ENCODE results near the gene CERS5.

The CERS5 gene

GRCh38 chr12:50090391-50090790 lies 76.8 kb downstream of the CERS5 start:
- TF ChIP-seq CTCF (IDR thresholded peaks at IDR 0.05): no peak
- H3K36me3 ChIP-seq: peaks cover 79% of the 10 kb centered on the region
- no peaks in the 10 kb centered on the region for H3K9me3 ChIP-seq
- no peaks in the 10 kb centered on the region for H3K27me3 ChIP-seq
- H3K27ac ChIP-seq: no peak overlapping the region
- H3K4me3 ChIP-seq (ENCODE audit: low read depth in 1 of 2, low read length in 1 of 2): no peak overlapping the region
- peaks cover 8 to 15% of the 10 kb centered on the region in 2 experiments for H3K4me1 ChIP-seq (ENCODE audit: control insufficient read depth in 1 of 2, insufficient read depth in 1 of 2, low read depth in 1 of 2, low read length in 1 of 2)

- Histone ChIP-seq H3K9me3 (no peaks in the 10 kb centered on the region), H3K4me1 (ENCODE audit: control insufficient read depth in 1 of 2, insufficient read depth in 1 of 2, low read depth in 1 of 2, low read length in 1 of 2) (peaks cover 9 to 15% of the 10 kb centered on the region in 2 experiments), H3K4me3 (ENCODE audit: low read depth in 1 of 2, low read length in 1 of 2) (no peak overlapping the region), H3K27me3 (no peaks in the 10 kb centered on the region), H3K27ac (no peak overlapping the region), H3K36me3 (peaks cover 72% of the 10 kb centered on the region)
- no peak for TF ChIP-seq CTCF (IDR thresholded peaks at IDR 0.05)
Measured at GRCh38 chr12:50089730-50090129, 77.4 kb downstream of the CERS5 start.

- no peak overlapping the region for H3K4me3 ChIP-seq (ENCODE audit: low read depth in 1 of 2, low read length in 1 of 2)
- H3K9me3 ChIP-seq: no peaks in the 10 kb centered on the region
- peak; percentile 82 for TF ChIP-seq CTCF (IDR thresholded peaks at IDR 0.05)
- H3K27me3 ChIP-seq: no peaks in the 10 kb centered on the region
- peaks cover 13 to 20% of the 10 kb centered on the region in 2 experiments for H3K4me1 ChIP-seq (ENCODE audit: control insufficient read depth in 1 of 2, insufficient read depth in 1 of 2, low read depth in 1 of 2, low read length in 1 of 2)
- peak overlapping the region; percentile 28 for H3K27ac ChIP-seq
- H3K36me3 ChIP-seq: peaks cover 63% of the 10 kb centered on the region
Measured at GRCh38 chr12:50088577-50089335, 78.4 kb downstream of the CERS5 start.

GRCh38 chr12:50087995-50088394 lies 79.2 kb downstream of the CERS5 start:
- peaks cover 13 to 20% of the 10 kb centered on the region in 2 experiments for H3K4me1 ChIP-seq (ENCODE audit: control insufficient read depth in 1 of 2, insufficient read depth in 1 of 2, low read depth in 1 of 2, low read length in 1 of 2)
- no peaks in the 10 kb centered on the region for H3K27me3 ChIP-seq
- H3K9me3 ChIP-seq: no peaks in the 10 kb centered on the region
- TF ChIP-seq CTCF (IDR thresholded peaks at IDR 0.05): no peak
- no peak overlapping the region for H3K4me3 ChIP-seq (ENCODE audit: low read depth in 1 of 2, low read length in 1 of 2)
- H3K27ac ChIP-seq: peak overlapping the region; percentile 28
- peaks cover 55% of the 10 kb centered on the region for H3K36me3 ChIP-seq

GRCh38 chr12:50087151-50087550 lies 80.0 kb downstream of the CERS5 start:
- Histone ChIP-seq H3K36me3 (peaks cover 47% of the 10 kb centered on the region), H3K9me3 (no peaks in the 10 kb centered on the region), H3K27me3 (no peaks in the 10 kb centered on the region), H3K4me3 (ENCODE audit: low read depth in 1 of 2, low read length in 1 of 2) (no peak overlapping the region), H3K4me1 (ENCODE audit: control insufficient read depth in 1 of 2, insufficient read depth in 1 of 2, low read depth in 1 of 2, low read length in 1 of 2) (peaks cover 13 to 20% of the 10 kb centered on the region in 2 experiments), H3K27ac (no peak overlapping the region)
- no peak for TF ChIP-seq CTCF (IDR thresholded peaks at IDR 0.05)

Measured in neutrophil (primary cell).